GM21423 (cell line): ENCODE results near the gene SMIM31.

Experiments
- ATAC-seq: cut with Tn5 transposase; IDR thresholded peaks from one replicate; pipeline ENCODE4 v1.9.1; 2021; ENCODE audit warnings: mild to moderate bottlenecking, moderate library complexity; ENCODE audit not compliant: unreplicated experiment

Gene SMIM31

GRCh38 chr4:164780839-164781238 is 26.9 kb downstream of the SMIM31 start:
- no peak for ATAC-seq

DNA sequence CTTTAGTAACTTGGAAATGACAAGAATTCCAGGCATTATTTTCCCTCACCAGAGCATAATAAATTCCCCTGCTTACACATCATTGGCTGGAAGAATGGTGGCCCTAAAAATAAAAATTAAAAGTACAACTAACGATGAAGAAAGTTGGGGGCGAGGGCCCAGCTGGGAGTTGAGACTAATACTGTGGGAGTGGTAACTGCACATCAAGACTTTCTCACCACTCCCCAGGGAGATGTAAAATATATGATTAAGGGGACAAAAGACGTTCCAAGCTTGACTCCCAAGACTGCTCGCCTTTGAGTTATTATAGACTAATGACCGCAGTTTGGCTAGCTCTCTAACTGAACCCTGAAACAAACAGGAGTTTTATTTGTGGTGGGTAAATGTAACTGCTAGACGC is 30.0 kb downstream of the SMIM31 start:
- ATAC-seq = no peak

DNA sequence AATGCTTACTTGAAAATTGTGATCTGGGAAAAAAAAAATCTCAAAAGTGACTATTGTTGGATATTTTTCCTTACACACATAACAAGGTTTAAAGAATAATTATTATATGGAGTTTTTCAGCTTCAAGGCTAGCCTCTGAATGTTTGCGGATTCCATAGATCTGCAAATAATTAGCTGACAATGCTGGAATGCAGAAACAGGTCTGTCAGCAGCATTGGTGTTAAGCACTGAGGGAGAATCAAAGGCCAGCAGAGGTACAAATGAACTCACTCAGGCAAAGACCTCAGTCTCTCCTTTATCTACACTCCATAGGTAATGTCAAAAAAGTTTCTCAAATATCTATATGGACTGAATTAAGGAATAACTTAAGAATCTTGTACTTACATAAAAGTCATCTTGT is 35.1 kb downstream of the SMIM31 start:
- ATAC-seq = no peak

- ATAC-seq = no peak
These were observed 36.3 kb downstream of the SMIM31 start for GRCh38 chr4:164790249-164790648.

DNA sequence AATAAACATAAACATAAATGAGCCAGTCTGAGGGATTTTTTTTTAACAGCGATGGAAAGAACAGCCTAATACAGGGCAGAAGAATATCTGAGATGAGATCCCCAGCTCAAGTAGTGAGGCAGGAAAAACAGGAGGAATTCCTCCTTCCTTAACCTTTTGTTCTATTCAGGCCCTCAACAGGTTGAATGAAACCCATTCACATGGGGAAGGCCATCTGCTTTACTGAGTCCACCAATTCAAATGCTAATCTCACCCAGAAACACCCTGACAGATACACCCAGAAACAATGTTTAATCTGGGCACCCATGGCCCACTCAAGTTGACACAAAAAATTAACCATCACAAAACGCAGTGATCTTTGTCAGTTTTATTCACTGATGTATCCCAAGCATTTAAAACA is 45.5 kb downstream of the SMIM31 start:
- ATAC-seq = no peak

DNA sequence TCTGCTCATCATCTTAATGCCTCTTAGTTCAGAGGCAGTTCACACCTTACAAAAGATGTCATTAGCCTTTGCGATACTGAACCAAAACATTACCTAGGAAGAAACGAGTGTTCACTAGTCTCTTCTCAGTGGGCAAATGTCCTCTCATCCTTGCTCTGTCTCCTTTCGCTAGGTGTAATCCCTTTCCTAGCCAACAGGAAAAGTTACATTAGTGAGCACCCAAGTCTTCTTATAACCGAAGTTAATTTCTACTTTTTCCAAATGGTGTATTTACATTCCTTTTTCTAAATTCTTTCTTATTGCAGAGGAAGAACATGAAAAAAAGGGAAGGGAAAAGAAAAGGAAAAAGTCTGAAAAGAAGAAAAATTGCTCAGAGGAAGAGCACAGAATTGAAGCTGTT is 46.9 kb downstream of the SMIM31 start:
- ATAC-seq = no peak

GRCh38 chr4:164802301-164802901 is 48.5 kb downstream of the SMIM31 start:
- ATAC-seq = no peak

DNA sequence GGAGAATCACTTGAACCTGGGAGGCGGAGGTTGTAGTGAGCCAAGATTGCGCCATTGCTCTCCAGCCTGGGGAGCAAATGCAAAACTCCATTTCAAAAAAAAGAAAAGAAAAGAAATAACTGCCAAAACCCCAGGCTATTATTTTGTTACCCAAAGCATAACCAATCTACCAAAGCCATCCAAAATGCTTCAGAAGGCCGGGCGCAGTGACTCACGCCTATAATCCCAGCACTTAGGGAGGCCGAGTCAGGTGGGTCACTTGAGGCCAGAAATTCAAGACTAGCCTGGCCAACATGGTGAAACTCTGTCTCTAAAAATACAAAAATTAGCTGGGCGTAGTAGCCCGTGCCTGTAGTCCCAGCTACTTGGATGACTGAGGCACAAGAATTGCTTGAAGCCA is 49.8 kb downstream of the SMIM31 start:
- ATAC-seq = no peak

DNA sequence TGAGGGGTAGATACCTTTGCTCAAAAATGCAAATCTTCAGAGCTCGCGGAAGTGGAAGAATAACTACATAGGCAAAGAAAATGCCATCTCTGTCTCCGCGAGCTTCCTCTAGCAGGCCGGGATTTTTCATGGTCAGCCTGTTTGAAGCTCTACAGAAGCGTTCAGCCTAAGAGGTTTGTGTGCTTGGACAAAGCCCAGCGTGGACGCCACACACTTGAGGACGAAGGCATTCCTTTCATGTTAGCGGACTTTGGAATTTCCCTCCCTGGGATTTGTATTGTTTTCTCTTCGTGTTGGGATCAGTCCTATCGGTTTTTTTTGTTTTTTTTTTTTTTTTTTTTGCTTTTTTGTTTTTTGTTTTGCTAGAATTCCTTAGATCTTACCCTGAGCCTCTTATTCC is 53.7 kb downstream of the SMIM31 start:
- no peak for ATAC-seq

GRCh38 chr4:164813554-164813953 is 59.6 kb downstream of the SMIM31 start:
- ATAC-seq = no peak

GRCh38 chr4:164815711-164816110 is 61.8 kb downstream of the SMIM31 start:
- ATAC-seq = no peak

- no peak for ATAC-seq
These were observed 65.4 kb downstream of the SMIM31 start for GRCh38 chr4:164819366-164819765.

DNA sequence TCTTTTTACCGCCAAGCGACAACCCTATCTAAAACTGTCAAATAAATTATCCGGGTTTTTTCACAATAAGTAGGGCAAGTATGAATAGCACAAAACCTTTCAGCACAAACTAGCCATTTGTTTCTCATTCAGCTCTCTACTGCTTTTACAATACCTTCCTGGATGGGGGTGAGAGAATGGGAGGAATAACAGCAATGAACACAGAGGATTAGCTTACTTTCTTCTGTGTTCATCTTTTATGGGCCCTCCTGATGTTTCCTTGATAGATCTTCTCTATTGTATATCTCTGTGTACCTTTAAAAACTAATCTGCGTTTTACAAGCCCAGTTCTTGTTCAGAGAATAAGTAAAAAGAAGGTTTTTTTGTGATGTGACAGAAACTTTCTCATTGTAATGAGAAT is 67.8 kb downstream of the SMIM31 start:
- ATAC-seq = no peak

GRCh38 chr4:164824581-164824980 is 70.7 kb downstream of the SMIM31 start:
- ATAC-seq = no peak

DNA sequence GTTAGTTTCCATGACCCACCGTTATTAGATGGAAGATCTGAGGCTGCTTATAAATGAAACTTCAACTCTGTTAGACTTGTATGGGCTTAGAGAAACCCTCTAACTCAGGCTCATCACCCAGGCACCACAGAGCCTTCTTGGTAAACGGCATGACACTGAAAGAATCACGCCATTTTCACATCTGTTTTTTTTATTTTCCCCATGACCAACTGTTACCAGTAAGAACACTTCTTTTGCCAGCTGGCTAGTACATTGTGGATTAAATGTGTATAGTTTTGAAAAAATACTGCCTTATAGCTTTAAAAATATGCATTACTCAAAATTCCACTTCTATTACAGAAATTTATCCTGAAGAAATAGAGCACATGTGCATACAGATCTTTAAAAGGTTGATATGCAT is 75.0 kb downstream of the SMIM31 start:
- no peak for ATAC-seq

- ATAC-seq = no peak
These were observed 92.6 kb downstream of the SMIM31 start for GRCh38 chr4:164846566-164846965.

GRCh38 chr4:164847016-164847415 is 93.1 kb downstream of the SMIM31 start:
- ATAC-seq = no peak

DNA sequence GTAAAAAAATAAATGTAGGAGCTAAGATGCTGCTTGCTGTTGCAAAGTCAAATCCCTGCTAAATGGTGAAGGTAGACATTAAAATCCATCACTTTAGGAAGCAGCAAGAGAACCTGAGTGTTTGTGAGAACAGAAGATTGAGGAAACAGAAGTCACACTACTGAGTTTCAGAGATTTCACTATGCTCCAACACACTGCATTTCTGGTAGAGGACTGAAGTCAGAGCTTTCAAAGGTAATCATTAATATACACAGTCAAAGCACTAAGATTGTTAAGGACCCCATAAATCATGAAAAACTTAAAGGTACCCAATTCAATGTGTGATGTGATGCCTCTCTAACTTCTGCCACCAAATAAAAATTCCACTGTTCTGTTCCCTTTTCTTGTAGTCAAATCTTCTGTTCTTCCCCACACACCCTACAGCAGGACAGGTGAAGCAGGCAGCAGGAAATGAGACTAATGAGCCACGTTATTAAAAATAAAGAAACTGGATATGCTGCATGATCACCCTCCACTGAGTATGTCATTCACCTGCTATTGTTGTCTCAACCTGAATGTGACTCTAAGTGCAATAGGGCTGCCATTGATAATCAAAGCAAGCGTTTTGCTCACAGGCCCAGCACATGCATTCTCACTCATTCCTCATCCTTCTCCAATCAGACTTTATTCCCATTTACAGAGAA is 94.2 kb downstream of the SMIM31 start:
- peak; percentile 86 for ATAC-seq
